Measurements from ENCODE around the gene RNF32. TPM values are rescaled to one million over a fixed set of nuclear protein-coding genes. Genes with fewer than 3 reads are reported as not detected.
A peak's percentile ranks its signal among the peaks of the same experiment; 100 is the strongest.

RNF32 gene
- total RNA-seq, 3 donors from 2014 or later, result 2.0 to 3.7 (median 3.5) TPM

DNA sequence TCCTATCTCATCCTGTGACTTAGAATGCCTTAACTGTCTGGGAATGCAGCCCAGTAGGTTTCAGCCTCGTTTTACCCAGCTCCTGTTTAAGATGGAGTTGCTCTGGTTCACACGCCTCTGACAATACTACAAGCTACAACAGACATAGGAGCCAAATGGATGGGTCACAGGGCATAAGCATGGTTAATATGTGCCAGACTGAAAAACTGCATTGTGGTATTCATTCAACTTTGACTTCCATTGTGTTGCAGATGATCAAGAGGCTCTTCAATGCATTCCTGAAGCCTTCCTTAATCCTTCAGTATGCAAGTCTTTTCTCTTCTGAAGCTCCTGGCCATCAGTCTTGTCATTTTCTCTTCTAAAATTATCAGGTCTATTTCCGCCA, 20.3 kb upstream of the RNF32 start:
- Histone ChIP-seq H3K36me3 (ENCODE audit: low read depth) (no peaks in the 10 kb centered on the region), H3K4me3 (no peak overlapping the region), H3K4me1 (ENCODE audit: low read depth) (no peaks in the 10 kb centered on the region), H3K9me3 (no peaks in the 10 kb centered on the region)
- intact Hi-C loops (cut with DNase I, micrococcal nuclease), result no loop called here
- TF ChIP-seq CTCF (IDR thresholded peaks at IDR 0.05), result no peak
- no peak for DNase-seq
- no peak for ATAC-seq

DNA sequence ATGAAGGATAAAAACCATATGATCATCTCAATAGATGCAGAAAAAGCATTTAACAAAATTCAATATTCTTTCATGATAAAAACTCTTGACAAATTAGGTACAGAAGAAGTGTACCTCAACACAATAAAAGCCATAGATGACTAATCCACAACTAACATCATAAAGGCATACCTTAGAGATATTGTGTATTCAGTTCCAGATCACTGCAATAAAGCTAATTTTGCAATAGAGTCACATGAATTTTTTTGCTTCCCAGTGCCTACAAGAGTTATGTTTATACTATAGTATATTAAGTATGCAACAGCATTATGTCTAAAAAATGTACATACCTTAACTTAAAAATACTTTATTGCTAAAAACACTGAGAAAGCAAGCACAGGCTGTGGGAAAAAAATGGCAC, 18.9 kb upstream of the RNF32 start:
- no peak for DNase-seq
- H3K9me3 ChIP-seq, result no peaks in the 10 kb centered on the region

GRCh38 chr7:156625580-156625979, 15.0 kb upstream of the RNF32 start:
- H3K9me3 ChIP-seq, result peaks cover 10% of the 10 kb centered on the region
- TF ChIP-seq CTCF (IDR thresholded peaks at IDR 0.05), result no peak
- H3K36me3 ChIP-seq (ENCODE audit: low read depth), result no peaks in the 10 kb centered on the region
- intact Hi-C loops (cut with DNase I, micrococcal nuclease), result no loop called here
- peak; percentile 59 for ATAC-seq
- no peak for DNase-seq
- H3K4me1 ChIP-seq (ENCODE audit: low read depth), result no peaks in the 10 kb centered on the region
- H3K4me3 ChIP-seq, result no peak overlapping the region

More for the DNA sequence above, 18.9 kb upstream of the RNF32 start:
- no peak for TF ChIP-seq CTCF (IDR thresholded peaks at IDR 0.05)
- no peaks in the 10 kb centered on the region for H3K4me1 ChIP-seq (ENCODE audit: low read depth)
- intact Hi-C loops (cut with DNase I, micrococcal nuclease), result no loop called here
- H3K4me3 ChIP-seq, result no peak overlapping the region
- no peaks in the 10 kb centered on the region for H3K36me3 ChIP-seq (ENCODE audit: low read depth)
- peak; percentile 45 for ATAC-seq

DNA sequence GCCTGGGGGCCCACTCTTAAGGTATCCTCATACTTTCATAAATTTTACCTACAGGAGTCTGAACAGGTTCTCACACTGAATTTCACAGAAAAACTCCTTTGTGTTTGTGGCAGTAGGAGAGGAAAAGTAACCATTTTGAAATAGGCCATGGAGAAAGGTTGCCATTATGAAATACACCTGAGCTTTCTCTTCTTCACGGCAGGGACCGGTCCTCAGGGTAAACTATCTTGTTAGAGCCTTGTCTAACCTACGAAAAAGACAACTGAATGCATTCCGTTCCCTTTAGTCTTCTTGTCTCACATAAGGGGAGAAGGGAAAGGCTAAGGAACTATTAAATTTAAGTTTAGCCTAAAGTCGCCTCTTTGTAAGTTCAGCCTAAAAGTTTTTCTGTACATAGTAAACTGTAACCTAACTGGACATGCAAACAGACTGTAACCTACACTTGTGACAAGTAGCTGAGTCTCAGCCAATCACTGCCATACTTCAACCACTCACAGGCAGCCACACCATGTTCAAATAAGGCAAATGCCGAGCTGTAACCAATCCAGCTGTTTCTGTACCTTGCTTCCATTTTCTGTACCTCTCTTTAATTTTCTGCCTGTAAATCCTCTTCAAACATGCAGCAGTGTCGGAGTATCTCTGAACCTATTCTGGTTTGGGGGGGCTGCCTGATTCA, 14.2 kb upstream of the RNF32 start:
- no peaks in the 10 kb centered on the region for H3K4me1 ChIP-seq (ENCODE audit: low read depth)
- no peak for TF ChIP-seq CTCF (IDR thresholded peaks at IDR 0.05)
- intact Hi-C loops (cut with DNase I, micrococcal nuclease), result no loop called here
- H3K36me3 ChIP-seq (ENCODE audit: low read depth), result no peaks in the 10 kb centered on the region
- peaks cover 10% of the 10 kb centered on the region for H3K9me3 ChIP-seq
- DNase-seq (no peak), ATAC-seq (peak; percentile 41)
- H3K4me3 ChIP-seq, result no peak overlapping the region

- peaks cover 10% of the 10 kb centered on the region for H3K9me3 ChIP-seq
- no peak for ATAC-seq
- TF ChIP-seq CTCF (IDR thresholded peaks at IDR 0.05), result no peak
- no peaks in the 10 kb centered on the region for H3K36me3 ChIP-seq (ENCODE audit: low read depth)
- H3K4me3 ChIP-seq, result no peak overlapping the region
- intact Hi-C loops (cut with DNase I, micrococcal nuclease), result no loop called here
- no peaks in the 10 kb centered on the region for H3K4me1 ChIP-seq (ENCODE audit: low read depth)
- DNase-seq, result no peak
These were observed 12.0 kb upstream of the RNF32 start for GRCh38 chr7:156628562-156628961.

- ATAC-seq, result no peak
These were observed 10.7 kb upstream of the RNF32 start for GRCh38 chr7:156629873-156630272.

More at GRCh38 chr7:156629873-156630272, 10.7 kb upstream of the RNF32 start:
- Histone ChIP-seq H3K4me3 (no peak overlapping the region), H3K4me1 (ENCODE audit: low read depth) (no peaks in the 10 kb centered on the region), H3K36me3 (ENCODE audit: low read depth) (no peaks in the 10 kb centered on the region), H3K9me3 (peaks cover 10% of the 10 kb centered on the region)
- no peak for TF ChIP-seq CTCF (IDR thresholded peaks at IDR 0.05)
- DNase-seq, result no peak
- intact Hi-C loops (cut with DNase I, micrococcal nuclease), result no loop called here

Data from mucosa of descending colon (tissue), 3 donors.